GM12878 (cell line): ENCODE data around the gene FAM120B. TPM values are rescaled to one million over a fixed set of nuclear protein-coding genes. Genes with fewer than 3 reads are reported as not detected.
"Not testable (repeated sequence)": the region's sequence is repeated elsewhere in the genome, so short reads cannot be mapped to it uniquely, and the experiment has no call there.

ENCODE experiments used
- ATAC-seq: fragments of 200-7000 bp; cut with Tn5 transposase; 3 replicates; pipeline ENCODE4 v1.9.1; 2020; ENCODE audit warnings: mild to moderate bottlenecking, moderate library complexity
- BruUV-seq: library from RNA; stranded (reverse); fragments of 400-500 nt; replicated peaks from 2 replicates; lab custom pipeline; 2021; lab: Mats Ljungman, UMichigan
- CTCF ChIA-PET: fragments of 300-600 bp; sonication (Branson Sonifier 250); formaldehyde crosslinking; extraction: SDS; loops from one replicate; lab custom pipeline; 2021; ENCODE audit warnings: inconsistent platforms; lab: Yijun Ruan, JAX
- POLR2A ChIA-PET: fragments of 350-600 bp; formaldehyde crosslinking; extraction: SDS; loops from one replicate; lab custom pipeline; 2021; ENCODE audit warnings: inconsistent platforms; lab: Charles Lee
- RAD21 ChIA-PET: fragments of 300-600 bp; sonication (Branson Sonifier 250); formaldehyde crosslinking; loops from one replicate; lab custom pipeline; 2023; ENCODE audit warnings: antibody characterized with exemption; ENCODE audit not compliant: unreplicated experiment; lab: Charles Lee
- SMC1A ChIA-PET: fragments of 300-600 bp; sonication (Branson Sonifier 250); formaldehyde crosslinking; loops from one replicate; lab custom pipeline; 2023; ENCODE audit not compliant: unreplicated experiment, uncharacterized antibody; lab: Charles Lee
- DNase-seq: peaks from one replicate; pipeline ENCODE4 v3.0.0-alpha.2; 2011; ENCODE audit warnings: low read depth, low spot score
- FAIRE-seq: peaks from 3 replicates; lab custom pipeline; 2011; peaks lifted over from hg19 to GRCh38; lab: Jason Lieb, UNC
- H2AFZ ChIP-seq: 2 replicates; pipeline ENCODE4 v1.6.0; 2011; ENCODE audit warnings: low read depth, low read length, control low read depth; ENCODE audit not compliant: control insufficient read depth
- H3K27ac ChIP-seq: 2 replicates; pipeline ENCODE4 v1.5.1; 2011; ENCODE audit warnings: control low read depth; ENCODE audit not compliant: control insufficient read depth, insufficient read depth
- H3K27me3 ChIP-seq, 2 experiments: replicated peaks in 1 of 2; 2 replicates each; pipeline versions ENCODE4 v1.6.0 to v1.6.1; 2011; ENCODE audit warnings: low read length in 1 of 2; ENCODE audit not compliant: control insufficient read depth in 2 of 2, insufficient read depth in 2 of 2
- H3K36me3 ChIP-seq, 2 experiments: 2 replicates each; pipeline ENCODE4 v1.5.1; 2011; ENCODE audit warnings: low read length in 1 of 2; ENCODE audit not compliant: control insufficient read depth in 2 of 2, insufficient read depth in 2 of 2
- H3K4me1 ChIP-seq: 2 replicates; pipeline ENCODE4 v1.6.1; 2011; ENCODE audit warnings: mild to moderate bottlenecking, low read length, moderate library complexity, mixed read lengths; ENCODE audit not compliant: control insufficient read depth, insufficient read depth
- H3K4me2 ChIP-seq: 2 replicates; pipeline ENCODE4 v1.6.0; 2011; ENCODE audit warnings: control low read depth; ENCODE audit not compliant: control insufficient read depth, insufficient read depth
- H3K4me3 ChIP-seq: fragments of 200-600 bp; sonication (generic); 2 replicates; pipeline ENCODE4 v1.5.1; 2016
- H3K79me2 ChIP-seq: 2 replicates; pipeline ENCODE4 v1.6.0; 2011; ENCODE audit warnings: low read length; ENCODE audit not compliant: control insufficient read depth, insufficient read depth
- H3K9ac ChIP-seq: 2 replicates; pipeline ENCODE4 v1.8.0; 2011; ENCODE audit warnings: low read length, control low read depth, mixed read lengths; ENCODE audit not compliant: control insufficient read depth, insufficient read depth
- H3K9me3 ChIP-seq: replicated peaks from 3 replicates; pipeline ENCODE4 v1.5.1; 2011; ENCODE audit warnings: mild to moderate bottlenecking, low read length; ENCODE audit not compliant: control insufficient read depth, insufficient read depth
- H4K20me1 ChIP-seq: 2 replicates; pipeline ENCODE4 v1.6.0; 2011; ENCODE audit not compliant: control insufficient read depth, insufficient read depth
- WGBS: methylation state at CpG from one replicate; pipeline ENCODE4 v1.1.6; 2016; ENCODE audit warnings: low lambda C conversion rate; ENCODE audit not compliant: insufficient replicate concordance, insufficient coverage; ENCODE audit errors: missing lambda C conversion rate; 5-methylcytosine and 5-hydroxymethylcytosine counted together
- in situ Hi-C: fragments of 300-500 bp; cut with MboI; formaldehyde crosslinking; loops from 9 replicates; pipeline ENCODE4 v1.14.3; 2018; ENCODE audit warnings: mixed read lengths
- intact Hi-C: fragments of 100-400 bp; cut with micrococcal nuclease; formaldehyde crosslinking; loops from one replicate; pipeline ENCODE4 v1.14.2; 2022; ENCODE audit not compliant: unreplicated experiment
- polyA plus RNA-seq, 11 experiments: library from polyadenylated mRNA; depleted of rRNA in 4 of 11; unstranded in 6 of 11; stranded (reverse) in 5 of 11; fragments of >200 nt; fragmentation: Nextera tagmentation in 4 of 11; fragmentation: Illumina TruSeq in 1 of 11; extraction: Ambion mirVana in 4 of 11; extraction: Trizol in 1 of 11; gene quantifications; 1 replicate in 1 of 11; 2 replicates in 10 of 11; pipeline versions ENCODE4 v1.2.1 to v1.2.3, GENCODE V29; 2011 to 2016; ENCODE audit warnings: inconsistent platforms in 2 of 11, missing spikeins in 2 of 11, low read depth in 1 of 11
- total RNA-seq, 4 experiments: library from RNA; depleted of rRNA in 3 of 4; stranded (reverse); fragments of >200 nt in 3 of 4; fragmentation: Illumina TruSeq in 1 of 4; extraction: Trizol in 1 of 4; gene quantifications; 2 replicates each; pipeline versions ENCODE4 v1.2.1 to v1.2.3, GENCODE V29; 2013 to 2021

The FAM120B gene
- total and polyA plus RNA-seq, 10 of the 15 experiments (the other 5 are each of a cell fraction or from before 2014, with no cell fraction given), result 3.3 to 21.6 (median 15.3) TPM

GRCh38 chr6:170351456-170351855 lies 44.9 kb downstream of the FAM120B start:
- CTCF ChIA-PET, H3K27me3 ChIP-seq, SMC1A ChIA-PET, H2AFZ ChIP-seq, FAIRE-seq, H3K4me2 ChIP-seq, H3K9ac ChIP-seq, H3K27ac ChIP-seq, POLR2A ChIA-PET, H3K4me1 ChIP-seq, H3K79me2 ChIP-seq, H3K4me3 ChIP-seq, H4K20me1 ChIP-seq, BruUV-seq, DNase-seq, intact Hi-C loops, ATAC-seq, in situ Hi-C loops, RAD21 ChIA-PET: not testable (repeated sequence)
- Histone ChIP-seq H3K9me3 (peaks cover 16% of the 10 kb centered on the region), H3K36me3 (peaks cover 6 to 27% of the 10 kb centered on the region in 2 experiments)

GRCh38 chr6:170355190-170355589 lies 48.6 kb downstream of the FAM120B start:
- H3K9ac ChIP-seq, POLR2A ChIA-PET, H4K20me1 ChIP-seq, BruUV-seq, RAD21 ChIA-PET, H3K27ac ChIP-seq, H3K27me3 ChIP-seq, ATAC-seq, intact Hi-C loops, H2AFZ ChIP-seq, H3K4me3 ChIP-seq, in situ Hi-C loops, H3K4me2 ChIP-seq, H3K4me1 ChIP-seq, SMC1A ChIA-PET, H3K79me2 ChIP-seq, DNase-seq, CTCF ChIA-PET, FAIRE-seq: not testable (repeated sequence)
- peaks cover 11% of the 10 kb centered on the region for H3K9me3 ChIP-seq
- WGBS, result 80% methylated on average over 1 of the region's 1 CpG
- H3K36me3 ChIP-seq, result peaks cover 3 to 26% of the 10 kb centered on the region in 2 experiments
